Osteoblast (primary cell): Measurements from ENCODE around the gene EIF4B. TPM values are rescaled to one million over a fixed set of nuclear protein-coding genes. Genes with fewer than 3 reads are reported as not detected.
A peak's percentile ranks its signal among the peaks of the same experiment; 100 is the strongest.

ENCODE experiments used
- DNase-seq: peaks from one replicate; pipeline ENCODE4 v3.0.0; 2011; ENCODE audit warnings: low spot score, mixed read lengths; ENCODE audit not compliant: insufficient read length; ENCODE audit errors: missing footprints
- H2AFZ ChIP-seq: 2 replicates; pipeline ENCODE4 v1.6.0; 2011; ENCODE audit warnings: mild to moderate bottlenecking, low read length
- H3K27ac ChIP-seq: 2 replicates; pipeline ENCODE4 v1.5.1; 2011; ENCODE audit warnings: mild to moderate bottlenecking, low read depth, low read length, moderate library complexity
- H3K27me3 ChIP-seq: 2 replicates; pipeline ENCODE4 v1.6.0; 2012; ENCODE audit warnings: mild to moderate bottlenecking, control low read depth, inconsistent platforms, low read length, moderate library complexity; ENCODE audit not compliant: insufficient read depth
- H3K36me3 ChIP-seq: 2 replicates; pipeline ENCODE4 v1.5.1; 2011; ENCODE audit warnings: mild to moderate bottlenecking, low read length, control low read depth, moderate library complexity; ENCODE audit not compliant: insufficient read depth
- H3K4me1 ChIP-seq: 2 replicates; pipeline ENCODE4 v1.5.1; 2011; ENCODE audit warnings: mild to moderate bottlenecking, low read length, control low read depth, moderate library complexity; ENCODE audit not compliant: insufficient read depth
- H3K4me2 ChIP-seq: 2 replicates; pipeline ENCODE4 v1.6.0; 2011; ENCODE audit warnings: mild to moderate bottlenecking, low read length; ENCODE audit not compliant: insufficient read depth
- H3K4me3 ChIP-seq: fragments of 200-600 bp; sonication (generic); 3 replicates; pipeline ENCODE4 v1.5.1; 2012; ENCODE audit warnings: mild to moderate bottlenecking, low read length, inconsistent platforms; ENCODE audit not compliant: insufficient read depth
- H3K79me2 ChIP-seq: 2 replicates; pipeline ENCODE4 v1.6.0; 2012; ENCODE audit warnings: mild to moderate bottlenecking, low read length, control low read depth, inconsistent platforms; ENCODE audit not compliant: insufficient read depth
- H3K9me3 ChIP-seq: 2 replicates; pipeline ENCODE4 v1.5.1; 2011; ENCODE audit warnings: low read depth, low read length, control low read depth
- H4K20me1 ChIP-seq: 2 replicates; pipeline ENCODE4 v1.6.0; 2012; ENCODE audit warnings: mild to moderate bottlenecking, low read length, control low read depth; ENCODE audit not compliant: insufficient read depth
- total RNA-seq: library from RNA; depleted of rRNA; stranded (reverse); fragments of >200 nt; gene quantifications from 2 replicates; pipeline ENCODE4 v1.2.3, GENCODE V29; 2012
- TF ChIP-seq, protein P1 (sequence below): IDR thresholded peaks from 2 replicates; pipeline ENCODE4 v1.5.1; 2011; ENCODE audit warnings: mild to moderate bottlenecking, low read depth, low read length, moderate library complexity; ENCODE audit errors: extremely low read depth

The EIF4B gene
- total RNA-seq, 1 donor: 1,332 TPM

DNA sequence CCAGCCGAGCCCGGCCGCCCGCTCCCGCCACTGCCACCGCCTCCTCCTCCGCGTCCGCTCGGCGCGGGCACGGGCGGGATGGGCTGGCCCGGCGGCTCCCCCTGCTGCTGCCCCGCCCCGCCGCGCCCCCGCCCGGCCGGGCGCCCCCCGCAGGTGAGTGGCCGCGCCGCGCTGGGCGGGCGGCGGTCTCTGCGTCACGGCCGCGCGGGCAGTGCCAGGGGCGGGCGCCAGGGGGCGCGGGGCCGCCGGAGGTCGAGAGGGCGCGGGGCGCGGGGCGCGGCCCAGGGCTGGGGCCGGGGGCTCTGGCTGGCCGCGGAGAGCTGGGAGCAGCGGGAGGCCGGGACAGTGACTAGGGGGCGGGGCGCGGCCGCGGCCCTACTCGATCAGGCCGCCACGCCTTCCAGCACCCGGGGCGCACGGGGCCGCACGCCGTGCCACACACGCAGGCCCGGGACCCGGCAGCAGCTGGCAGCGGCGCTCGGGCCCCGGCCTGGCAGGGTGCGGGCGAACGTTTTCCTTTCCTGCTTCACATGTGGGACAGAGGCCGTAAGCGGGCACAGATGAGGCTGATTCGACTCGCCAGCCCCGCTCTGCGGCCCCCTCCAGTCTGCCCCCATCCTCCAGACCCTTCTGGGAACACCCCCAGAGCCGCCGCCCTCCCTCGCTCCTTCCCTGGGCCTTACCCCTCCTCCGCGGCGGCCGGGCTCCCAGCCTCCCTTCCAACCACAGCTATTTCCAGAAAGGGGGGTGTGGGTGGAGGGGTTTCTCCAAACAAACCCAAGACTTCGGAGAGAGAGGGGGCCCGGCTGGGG is 41.2 kb downstream of the EIF4B start:
- Histone ChIP-seq H3K9me3 (no peaks in the 10 kb centered on the region), H3K4me1 (peaks cover 62% of the 10 kb centered on the region), H2AFZ (peak overlapping the region; percentile 58), H4K20me1 (no peaks in the 10 kb centered on the region), H3K27ac (peak overlapping the region; percentile 82), H3K36me3 (peaks cover 10% of the 10 kb centered on the region), H3K27me3 (no peaks in the 10 kb centered on the region), H3K4me3 (peak overlapping the region; percentile 85), H3K4me2 (peak overlapping the region; percentile 73), H3K79me2 (peaks cover 36% of the 10 kb centered on the region)
- TF ChIP-seq, protein P1, sequence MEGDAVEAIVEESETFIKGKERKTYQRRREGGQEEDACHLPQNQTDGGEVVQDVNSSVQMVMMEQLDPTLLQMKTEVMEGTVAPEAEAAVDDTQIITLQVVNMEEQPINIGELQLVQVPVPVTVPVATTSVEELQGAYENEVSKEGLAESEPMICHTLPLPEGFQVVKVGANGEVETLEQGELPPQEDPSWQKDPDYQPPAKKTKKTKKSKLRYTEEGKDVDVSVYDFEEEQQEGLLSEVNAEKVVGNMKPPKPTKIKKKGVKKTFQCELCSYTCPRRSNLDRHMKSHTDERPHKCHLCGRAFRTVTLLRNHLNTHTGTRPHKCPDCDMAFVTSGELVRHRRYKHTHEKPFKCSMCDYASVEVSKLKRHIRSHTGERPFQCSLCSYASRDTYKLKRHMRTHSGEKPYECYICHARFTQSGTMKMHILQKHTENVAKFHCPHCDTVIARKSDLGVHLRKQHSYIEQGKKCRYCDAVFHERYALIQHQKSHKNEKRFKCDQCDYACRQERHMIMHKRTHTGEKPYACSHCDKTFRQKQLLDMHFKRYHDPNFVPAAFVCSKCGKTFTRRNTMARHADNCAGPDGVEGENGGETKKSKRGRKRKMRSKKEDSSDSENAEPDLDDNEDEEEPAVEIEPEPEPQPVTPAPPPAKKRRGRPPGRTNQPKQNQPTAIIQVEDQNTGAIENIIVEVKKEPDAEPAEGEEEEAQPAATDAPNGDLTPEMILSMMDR: no peak
- DNase-seq: peak; percentile 99

DNA sequence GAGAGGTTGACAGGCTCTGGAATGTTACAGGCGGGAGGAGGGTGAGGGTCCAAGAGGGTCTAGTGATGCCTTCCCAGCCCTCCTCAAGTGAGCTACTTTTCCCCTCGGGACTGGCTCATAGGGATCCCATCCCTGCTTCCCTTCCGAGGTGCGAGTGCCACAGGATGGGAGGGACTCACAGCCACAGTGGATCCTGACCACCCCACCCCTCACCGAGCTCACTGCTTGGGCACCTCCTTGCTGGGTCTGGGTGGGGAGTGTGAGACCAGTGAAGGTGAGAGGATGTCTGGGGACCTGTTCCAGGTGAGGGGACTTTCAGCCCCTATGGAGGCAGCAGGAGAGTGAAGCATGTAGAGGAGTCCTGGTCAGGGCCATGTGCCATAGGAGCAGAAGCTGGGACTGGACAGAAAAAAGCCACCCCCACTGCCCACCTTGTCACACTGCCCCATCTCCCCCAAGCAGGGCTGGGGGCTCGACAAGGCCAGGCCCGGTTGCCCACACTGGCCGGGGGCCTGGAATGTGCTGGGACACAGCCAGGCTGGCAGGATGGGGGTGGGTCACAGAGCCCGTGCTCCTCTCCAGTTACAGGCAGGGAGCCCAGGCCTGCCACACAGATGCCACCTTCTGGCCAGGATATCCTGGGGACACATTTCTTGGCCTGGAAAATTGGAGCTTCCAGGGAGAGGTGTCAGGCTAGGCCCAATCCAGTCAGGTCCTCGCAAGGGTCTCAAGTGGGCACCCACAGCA is 42.0 kb downstream of the EIF4B start:
- H3K4me2 ChIP-seq: peak overlapping the region; percentile 73
- peaks cover 4% of the 10 kb centered on the region for H3K36me3 ChIP-seq
- H3K27ac ChIP-seq: peak overlapping the region; percentile 82
- peaks cover 69% of the 10 kb centered on the region for H3K4me1 ChIP-seq
- no peaks in the 10 kb centered on the region for H3K9me3 ChIP-seq
- no peaks in the 10 kb centered on the region for H3K27me3 ChIP-seq
- H3K79me2 ChIP-seq: peaks cover 39% of the 10 kb centered on the region
- peak; percentile 91 for DNase-seq
- H3K4me3 ChIP-seq: peak overlapping the region; percentile 79
- no peaks in the 10 kb centered on the region for H4K20me1 ChIP-seq
- H2AFZ ChIP-seq: no peak overlapping the region
- TF ChIP-seq, protein P1: no peak

GRCh38 chr12:53048780-53049401 is 42.6 kb downstream of the EIF4B start:
- Histone ChIP-seq H3K9me3 (no peaks in the 10 kb centered on the region), H3K4me3 (peak overlapping the region; percentile 79), H3K27ac (peak overlapping the region; percentile 82), H3K4me1 (peaks cover 75% of the 10 kb centered on the region), H3K79me2 (peaks cover 39% of the 10 kb centered on the region), H4K20me1 (no peaks in the 10 kb centered on the region), H2AFZ (no peak overlapping the region), H3K27me3 (no peaks in the 10 kb centered on the region), H3K4me2 (peak overlapping the region; percentile 73), H3K36me3 (peaks cover 10% of the 10 kb centered on the region)
- TF ChIP-seq, protein P1: no peak
- peak; percentile 93 for DNase-seq
